GM12872 (cell line): Measurements from ENCODE around the gene IRX2.

ENCODE experiments used
- TF ChIP-seq, protein P1 (sequence below): IDR thresholded peaks from 3 replicates; pipeline ENCODE4 v1.5.1; 2011; ENCODE audit warnings: low read depth, mild to moderate bottlenecking, low read length, moderate library complexity; ENCODE audit not compliant: insufficient read depth

The IRX2 gene

GRCh38 chr5:2703615-2704014 lies 47.9 kb downstream of the IRX2 start:
- TF ChIP-seq, protein P1, sequence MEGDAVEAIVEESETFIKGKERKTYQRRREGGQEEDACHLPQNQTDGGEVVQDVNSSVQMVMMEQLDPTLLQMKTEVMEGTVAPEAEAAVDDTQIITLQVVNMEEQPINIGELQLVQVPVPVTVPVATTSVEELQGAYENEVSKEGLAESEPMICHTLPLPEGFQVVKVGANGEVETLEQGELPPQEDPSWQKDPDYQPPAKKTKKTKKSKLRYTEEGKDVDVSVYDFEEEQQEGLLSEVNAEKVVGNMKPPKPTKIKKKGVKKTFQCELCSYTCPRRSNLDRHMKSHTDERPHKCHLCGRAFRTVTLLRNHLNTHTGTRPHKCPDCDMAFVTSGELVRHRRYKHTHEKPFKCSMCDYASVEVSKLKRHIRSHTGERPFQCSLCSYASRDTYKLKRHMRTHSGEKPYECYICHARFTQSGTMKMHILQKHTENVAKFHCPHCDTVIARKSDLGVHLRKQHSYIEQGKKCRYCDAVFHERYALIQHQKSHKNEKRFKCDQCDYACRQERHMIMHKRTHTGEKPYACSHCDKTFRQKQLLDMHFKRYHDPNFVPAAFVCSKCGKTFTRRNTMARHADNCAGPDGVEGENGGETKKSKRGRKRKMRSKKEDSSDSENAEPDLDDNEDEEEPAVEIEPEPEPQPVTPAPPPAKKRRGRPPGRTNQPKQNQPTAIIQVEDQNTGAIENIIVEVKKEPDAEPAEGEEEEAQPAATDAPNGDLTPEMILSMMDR: no peak

- TF ChIP-seq, protein P1: no peak
Observed at GRCh38 chr5:2703041-2703440, 48.4 kb downstream of the IRX2 start.

GRCh38 chr5:2702096-2702879 lies 49.2 kb downstream of the IRX2 start:
- TF ChIP-seq, protein P1: no peak

DNA sequence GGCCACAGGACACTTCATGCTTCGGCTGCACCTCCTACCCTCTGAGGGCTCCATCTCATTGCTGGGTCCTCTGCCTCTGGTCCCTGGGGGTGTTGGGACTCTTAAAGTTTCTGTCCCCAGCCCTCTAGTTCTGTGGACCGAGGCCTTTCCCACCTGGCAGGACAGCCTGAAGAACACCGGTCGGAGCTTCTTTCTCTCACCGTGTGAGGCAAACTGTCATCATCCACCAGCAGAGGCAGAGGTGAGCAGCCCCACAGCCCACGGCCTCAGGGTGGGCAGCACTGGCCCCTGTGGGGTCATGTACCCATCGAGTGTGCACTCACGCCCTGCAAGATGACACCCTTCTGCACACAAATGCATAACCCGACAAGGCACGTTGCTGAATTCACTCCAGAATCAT lies 49.9 kb downstream of the IRX2 start:
- TF ChIP-seq, protein P1: no peak

GRCh38 chr5:2700876-2701275 lies 50.6 kb downstream of the IRX2 start:
- TF ChIP-seq, protein P1: no peak

DNA sequence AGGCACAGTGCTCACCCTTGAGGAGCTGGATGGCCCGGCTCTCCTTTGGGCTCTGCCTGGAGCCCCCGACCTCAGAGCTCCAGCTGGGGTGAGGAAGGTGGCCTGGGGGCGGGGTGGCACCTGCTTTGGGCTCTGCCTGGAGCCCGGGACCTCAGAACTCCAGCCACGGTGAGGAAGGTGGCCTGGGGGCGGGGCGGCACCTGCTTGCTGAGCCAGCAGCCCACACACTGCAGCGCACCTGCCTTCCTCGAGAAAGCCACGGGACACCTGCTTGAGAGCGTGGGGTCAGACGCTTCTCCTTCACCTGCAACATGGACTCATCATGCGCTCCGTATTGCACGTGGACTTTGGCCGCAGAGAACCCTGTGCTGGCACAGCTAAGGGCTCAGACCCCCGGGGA lies 51.8 kb downstream of the IRX2 start:
- TF ChIP-seq, protein P1: no peak

DNA sequence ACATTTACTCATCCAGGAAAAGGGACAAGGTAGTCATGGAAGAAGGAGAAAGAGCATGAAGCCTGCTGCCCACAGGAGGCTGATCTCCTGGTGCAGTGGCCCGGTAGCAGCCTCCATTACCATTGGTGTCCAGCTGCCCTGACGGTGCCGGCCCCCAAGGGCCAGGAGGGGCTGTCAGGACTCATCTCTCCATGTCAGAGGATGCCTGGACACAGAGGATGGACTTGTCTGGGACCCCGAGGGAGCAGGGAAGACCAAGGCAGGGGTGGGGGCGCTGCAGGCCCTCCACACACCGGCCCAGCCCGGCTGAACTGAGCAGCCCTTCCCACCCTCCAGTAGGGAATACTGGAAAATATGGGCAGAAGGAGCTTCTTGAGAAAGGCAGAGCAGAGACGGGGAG lies 52.2 kb downstream of the IRX2 start:
- TF ChIP-seq, protein P1: no peak
